Body of pancreas (tissue), 4 donors: ENCODE data around the gene DUSP3.

ENCODE experiments used
- POLR2A ChIP-seq, 3 donors: fragments of 450-650 bp; IDR thresholded peaks; one replicate each; pipeline ENCODE4 v1.6.1; 2016; ENCODE audit warnings: antibody characterized with exemption in 3 of 3, mild to moderate bottlenecking in 2 of 3
- TF ChIP-seq, protein P1 (sequence below), 7 experiments: fragments of 450-650 bp in 4 of 7; fragments of 200-600 bp in 3 of 7; sonication (generic) in 3 of 7; IDR thresholded peaks; one replicate each; pipeline ENCODE4 v1.5.1; 2016 to 2019; ENCODE audit warnings: antibody characterized with exemption in 7 of 7

DNA sequence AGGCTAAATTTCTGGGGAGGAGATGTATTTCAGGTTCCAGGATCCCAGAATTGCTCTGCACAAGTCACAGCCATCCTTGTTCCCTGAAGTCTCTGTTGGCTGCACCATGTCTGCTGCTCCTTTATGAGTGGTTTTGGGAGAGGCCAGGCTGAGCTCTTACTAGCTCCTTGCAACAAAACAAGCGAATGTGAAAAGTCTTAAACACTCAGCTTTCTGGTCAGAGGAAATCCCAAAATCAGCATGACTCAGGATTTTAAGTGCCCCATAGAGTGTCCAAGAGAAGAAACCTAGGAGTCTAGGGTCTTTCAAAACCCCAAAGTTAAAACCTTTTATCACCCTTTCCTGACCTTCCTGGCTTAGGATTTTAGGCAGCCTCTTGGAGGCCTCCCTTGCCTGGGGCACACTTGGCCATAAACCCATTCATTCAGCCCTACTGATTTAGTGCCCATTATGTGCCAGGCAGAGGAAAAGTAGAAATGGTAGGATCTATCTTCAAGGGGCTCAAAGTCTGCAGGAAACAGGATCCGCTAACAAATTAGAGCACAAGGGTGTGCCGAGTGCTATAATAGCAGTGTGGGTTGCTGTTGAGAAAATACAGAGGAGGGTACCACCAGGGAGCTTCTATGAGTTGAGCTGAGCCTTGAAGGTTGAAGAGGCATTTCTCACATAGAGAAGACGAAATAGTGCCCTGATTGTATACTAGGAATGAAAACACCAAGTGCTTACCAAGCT lies 57.1 kb downstream of the DUSP3 start:
- no peak for TF ChIP-seq POLR2A (IDR thresholded peaks at IDR 0.05)
- TF ChIP-seq, protein P1, sequence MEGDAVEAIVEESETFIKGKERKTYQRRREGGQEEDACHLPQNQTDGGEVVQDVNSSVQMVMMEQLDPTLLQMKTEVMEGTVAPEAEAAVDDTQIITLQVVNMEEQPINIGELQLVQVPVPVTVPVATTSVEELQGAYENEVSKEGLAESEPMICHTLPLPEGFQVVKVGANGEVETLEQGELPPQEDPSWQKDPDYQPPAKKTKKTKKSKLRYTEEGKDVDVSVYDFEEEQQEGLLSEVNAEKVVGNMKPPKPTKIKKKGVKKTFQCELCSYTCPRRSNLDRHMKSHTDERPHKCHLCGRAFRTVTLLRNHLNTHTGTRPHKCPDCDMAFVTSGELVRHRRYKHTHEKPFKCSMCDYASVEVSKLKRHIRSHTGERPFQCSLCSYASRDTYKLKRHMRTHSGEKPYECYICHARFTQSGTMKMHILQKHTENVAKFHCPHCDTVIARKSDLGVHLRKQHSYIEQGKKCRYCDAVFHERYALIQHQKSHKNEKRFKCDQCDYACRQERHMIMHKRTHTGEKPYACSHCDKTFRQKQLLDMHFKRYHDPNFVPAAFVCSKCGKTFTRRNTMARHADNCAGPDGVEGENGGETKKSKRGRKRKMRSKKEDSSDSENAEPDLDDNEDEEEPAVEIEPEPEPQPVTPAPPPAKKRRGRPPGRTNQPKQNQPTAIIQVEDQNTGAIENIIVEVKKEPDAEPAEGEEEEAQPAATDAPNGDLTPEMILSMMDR (IDR thresholded peaks at IDR 0.05): no peak
